ENCODE results near the gene ALDOA. TPM values are rescaled to one million over a fixed set of nuclear protein-coding genes. Genes with fewer than 3 reads are reported as not detected.

ALDOA gene
- total and polyA plus RNA-seq, 9 of the 15 experiments (the other 6 are each of a cell fraction or from before 2014, with no cell fraction given): 311 to 2,224 (median 1,293) TPM

GRCh38 chr16:30092373-30093010, 26.9 kb downstream of the ALDOA start (continued):
- peak; percentile 85 for TF ChIP-seq TOE1 (IDR thresholded peaks at IDR 0.05; ENCODE audit: borderline replicate concordance)
- no peak for TF ChIP-seq TOE1 (CRISPR knock-in tag; IDR thresholded peaks at IDR 0.05; ENCODE audit: borderline replicate concordance, low read depth)
- no peak for TF ChIP-seq SIN3A (IDR thresholded peaks at IDR 0.05; ENCODE audit: borderline replicate concordance in 2 of 2, control insufficient read depth in 1 of 2, low read depth in 2 of 2, low read length in 2 of 2)
- TF ChIP-seq STAG1 (CRISPR knock-in tag; IDR thresholded peaks at IDR 0.05; ENCODE audit: borderline replicate concordance): no peak
- peak; percentile 97 for TF ChIP-seq ZNF76 (CRISPR knock-in tag; IDR thresholded peaks at IDR 0.05; ENCODE audit: borderline replicate concordance)
- TF ChIP-seq SMAD4 (CRISPR knock-in tag; conservative IDR thresholded peaks at IDR 0.05): peak; percentile 97
- TF ChIP-seq ARID1B (IDR thresholded peaks at IDR 0.05): 0 out of 2 replicates have a peak, but pooled peaks have one; percentile 51
- TF ChIP-seq ZNF75A (CRISPR knock-in tag; IDR thresholded peaks at IDR 0.05): peak; percentile 80
- peak; percentile 46 for TF ChIP-seq NUFIP1 (IDR thresholded peaks at IDR 0.05; ENCODE audit: partially characterized antibody)
- TF ChIP-seq SMARCC2 (IDR thresholded peaks at IDR 0.05; ENCODE audit: low read depth): no peak
- TF ChIP-seq RBM14 (IDR thresholded peaks at IDR 0.05; ENCODE audit: borderline replicate concordance, insufficient read depth, low read depth, low read length): no peak
- TF ChIP-seq ZKSCAN1 (IDR thresholded peaks at IDR 0.05; ENCODE audit: low read depth, low read length): peak; percentile 59; the same call in 1 of the 2 replicates
- no peak for TF ChIP-seq ELK3 (CRISPR knock-in tag; IDR thresholded peaks at IDR 0.05)
- TF ChIP-seq POLR2B (IDR thresholded peaks at IDR 0.05; ENCODE audit: low read depth, partially characterized antibody): no peak
- TF ChIP-seq HINFP (tag; conservative IDR thresholded peaks at IDR 0.05; ENCODE audit: low read depth): peak; percentile 87
- no peak for TF ChIP-seq ZFP30 (CRISPR knock-in tag; IDR thresholded peaks at IDR 0.05; ENCODE audit: borderline replicate concordance)
- TF ChIP-seq MYNN (IDR thresholded peaks at IDR 0.05): 0 out of 2 replicates have a peak, but pooled peaks have one; percentile 8
- TF ChIP-seq MYNN (CRISPR knock-in tag; IDR thresholded peaks at IDR 0.05): no peak
- no peak for TF ChIP-seq CSDE1 (IDR thresholded peaks at IDR 0.05)
- no peak; the same call in 1 of the 2 replicates for TF ChIP-seq ZNF12 (CRISPR knock-in tag; IDR thresholded peaks at IDR 0.05)
- TF ChIP-seq ZNF57 (CRISPR knock-in tag; IDR thresholded peaks at IDR 0.05): peak; percentile 61; the same call in 1 of the 2 replicates
- TF ChIP-seq NR4A1 (CRISPR knock-in tag; IDR thresholded peaks at IDR 0.05): peak; percentile 96
- peak; percentile 97 for TF ChIP-seq NR4A1 (tag; IDR thresholded peaks at IDR 0.05)
- 0 out of 4 replicates have a peak, but pooled peaks of 1 of the 2 experiments have one; percentile 34 for TF ChIP-seq TRIM24 (IDR thresholded peaks at IDR 0.05)
- no peak for TF ChIP-seq EZH2 (IDR thresholded peaks at IDR 0.05; ENCODE audit: borderline replicate concordance, low read depth, low read length)
- TF ChIP-seq TAF7 (tag; IDR thresholded peaks at IDR 0.05): peak; percentile 57; the same call in 1 of the 2 replicates
- no peak for TF ChIP-seq EWSR1 (IDR thresholded peaks at IDR 0.05; ENCODE audit: borderline replicate concordance, low read depth, partially characterized antibody)
- no peak for TF ChIP-seq SAFB (IDR thresholded peaks at IDR 0.05; ENCODE audit: borderline replicate concordance, low read depth, low read length)
- no peak for TF ChIP-seq STAT5A (IDR thresholded peaks at IDR 0.05; ENCODE audit: borderline replicate concordance, low read length)

Measured in K562 (cell line).